Testis (tissue), 2 donors: Measurements from ENCODE around the gene TEP1.

Experiments
- POLR2A ChIP-seq: fragments of 450-650 bp; IDR thresholded peaks from one replicate; pipeline ENCODE4 v1.6.1; 2017; ENCODE audit warnings: antibody characterized with exemption, mild to moderate bottlenecking, moderate library complexity
- TF ChIP-seq, protein P1 (sequence below), 3 experiments: fragments of 450-650 bp in 2 of 3; fragments of 200-600 bp in 1 of 3; sonication (generic) in 1 of 3; IDR thresholded peaks; one replicate each; pipeline ENCODE4 v1.5.1; 2016 to 2019; ENCODE audit warnings: antibody characterized with exemption in 3 of 3, mild to moderate bottlenecking in 2 of 3, moderate library complexity in 1 of 3

DNA sequence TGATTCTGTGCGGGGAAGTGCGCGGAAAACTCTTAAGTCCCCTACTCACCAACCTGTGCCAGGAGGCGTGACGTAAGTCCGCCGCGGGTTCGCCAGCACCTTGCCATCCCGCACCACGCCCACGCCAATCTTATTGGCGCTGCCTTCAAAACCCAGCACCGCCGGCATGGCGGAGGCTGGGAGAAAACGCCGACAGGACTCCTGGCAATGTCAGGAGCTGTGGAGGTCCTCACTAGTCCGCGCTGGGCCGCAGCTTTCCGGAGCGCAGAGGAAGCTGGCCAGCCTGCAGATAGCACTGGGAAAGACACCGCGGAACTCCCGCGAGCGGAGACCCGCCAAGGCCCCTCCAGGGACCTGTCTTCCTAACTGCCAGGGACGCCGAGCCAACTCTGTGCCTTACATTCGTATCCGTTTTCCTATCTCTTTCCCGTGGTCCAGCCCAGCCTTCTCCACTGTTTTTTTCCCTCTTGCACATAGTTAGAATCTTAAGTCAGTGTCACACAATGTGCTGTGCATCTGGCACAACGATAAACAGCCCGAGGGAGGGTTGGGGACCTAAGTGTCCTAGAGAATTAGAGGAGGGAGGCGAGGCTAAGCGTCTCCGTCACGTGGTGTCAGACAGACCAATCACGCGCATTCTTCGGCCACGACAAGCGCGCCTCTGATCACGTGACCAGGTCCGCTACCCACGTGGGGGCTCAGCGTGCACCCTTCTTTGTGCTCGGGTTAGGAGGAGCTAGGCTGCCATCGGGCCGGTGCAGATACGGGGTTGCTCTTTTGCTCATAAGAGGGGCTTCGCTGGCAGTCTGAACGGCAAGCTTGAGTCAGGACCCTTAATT is 41.4 kb upstream of the TEP1 start, which contains the start of the genes APEX1 and OSGEP:
- TF ChIP-seq, protein P1, sequence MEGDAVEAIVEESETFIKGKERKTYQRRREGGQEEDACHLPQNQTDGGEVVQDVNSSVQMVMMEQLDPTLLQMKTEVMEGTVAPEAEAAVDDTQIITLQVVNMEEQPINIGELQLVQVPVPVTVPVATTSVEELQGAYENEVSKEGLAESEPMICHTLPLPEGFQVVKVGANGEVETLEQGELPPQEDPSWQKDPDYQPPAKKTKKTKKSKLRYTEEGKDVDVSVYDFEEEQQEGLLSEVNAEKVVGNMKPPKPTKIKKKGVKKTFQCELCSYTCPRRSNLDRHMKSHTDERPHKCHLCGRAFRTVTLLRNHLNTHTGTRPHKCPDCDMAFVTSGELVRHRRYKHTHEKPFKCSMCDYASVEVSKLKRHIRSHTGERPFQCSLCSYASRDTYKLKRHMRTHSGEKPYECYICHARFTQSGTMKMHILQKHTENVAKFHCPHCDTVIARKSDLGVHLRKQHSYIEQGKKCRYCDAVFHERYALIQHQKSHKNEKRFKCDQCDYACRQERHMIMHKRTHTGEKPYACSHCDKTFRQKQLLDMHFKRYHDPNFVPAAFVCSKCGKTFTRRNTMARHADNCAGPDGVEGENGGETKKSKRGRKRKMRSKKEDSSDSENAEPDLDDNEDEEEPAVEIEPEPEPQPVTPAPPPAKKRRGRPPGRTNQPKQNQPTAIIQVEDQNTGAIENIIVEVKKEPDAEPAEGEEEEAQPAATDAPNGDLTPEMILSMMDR (IDR thresholded peaks at IDR 0.05): no peak
- TF ChIP-seq POLR2A: peak; percentile 19
